ENCODE results near the gene SUFU. TPM values are rescaled to one million over a fixed set of nuclear protein-coding genes. Genes with fewer than 3 reads are reported as not detected.

SUFU gene
- total RNA-seq, 1 experiment from 2014 or later, result 2.7 TPM

DNA sequence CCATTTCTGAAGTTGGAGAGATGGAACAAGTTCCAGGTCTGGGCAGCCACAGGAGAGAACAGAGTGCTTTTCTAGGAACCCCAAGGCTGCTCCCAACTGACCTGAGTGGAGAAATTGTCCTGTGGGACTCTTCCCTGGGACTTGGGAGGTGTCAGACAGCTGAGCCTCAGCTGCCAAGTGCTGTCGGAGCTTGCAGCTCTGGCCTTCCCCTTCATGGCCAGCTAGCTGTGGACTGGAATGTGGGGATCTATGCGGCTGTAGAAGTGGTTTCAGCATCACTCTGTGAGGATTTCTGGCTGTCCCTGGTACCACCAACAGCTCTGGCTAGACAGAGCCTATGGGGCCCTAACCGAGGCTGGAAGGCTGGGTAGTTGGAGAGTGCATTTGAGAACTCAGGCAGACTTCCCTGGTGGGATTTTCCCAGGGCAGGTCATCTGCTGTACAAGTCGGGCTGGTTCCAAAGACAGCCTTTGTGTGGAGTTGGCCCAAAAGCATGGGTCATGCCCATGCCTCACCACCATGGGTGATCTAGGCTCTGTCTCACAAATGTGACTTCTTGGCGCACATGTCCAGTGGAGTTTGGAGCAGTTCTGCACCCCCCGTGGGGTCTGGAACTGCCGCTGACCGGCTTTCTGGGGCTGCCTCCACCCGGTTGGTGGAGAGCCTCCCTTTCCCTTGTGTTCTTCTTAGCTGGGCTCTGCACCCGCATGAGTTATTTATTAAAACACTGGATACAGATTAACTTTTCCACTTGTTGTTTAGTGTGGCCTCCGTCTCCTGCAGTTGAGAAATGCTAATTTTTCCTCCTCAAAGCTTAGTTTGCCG lies 10.9 kb downstream of the SUFU start:
- Histone ChIP-seq H3K27me3 (ENCODE audit: low read length) (no peaks in the 10 kb centered on the region), H3K4me2 (ENCODE audit: low read length) (no peak overlapping the region), H3K4me3 (ENCODE audit: low read length) (no peak overlapping the region), H3K9me2 (replicated peaks; ENCODE audit: low read length) (no peaks in the 10 kb centered on the region), H4K20me1 (ENCODE audit: low read length) (no peaks in the 10 kb centered on the region), H3K79me2 (ENCODE audit: low read length) (no peaks in the 10 kb centered on the region), H2AFZ (ENCODE audit: low read length) (no peak overlapping the region), H3K9me3 (ENCODE audit: low read length) (no peaks in the 10 kb centered on the region), H3K27ac (ENCODE audit: low read length) (no peak overlapping the region), H3K36me3 (ENCODE audit: low read depth, low read length) (no peaks in the 10 kb centered on the region; the same call in 1 of the 2 replicates), H3K4me1 (ENCODE audit: insufficient read depth, low read length) (peaks cover 5% of the 10 kb centered on the region), H3K9ac (ENCODE audit: low read length) (no peak overlapping the region), H3F3A (ENCODE audit: low read length, unreplicated experiment) (no peaks in the 10 kb centered on the region)
- ATAC-seq, result no peak
- intact Hi-C loops (cut with micrococcal nuclease), result no loop called here
- no TSS peak for BruUV-seq (replicated peaks)
- ChIA-PET POLR2A (ENCODE audit: unreplicated experiment) (no interaction called here), CTCF (no interaction called here)
- TF ChIP-seq, protein P1, sequence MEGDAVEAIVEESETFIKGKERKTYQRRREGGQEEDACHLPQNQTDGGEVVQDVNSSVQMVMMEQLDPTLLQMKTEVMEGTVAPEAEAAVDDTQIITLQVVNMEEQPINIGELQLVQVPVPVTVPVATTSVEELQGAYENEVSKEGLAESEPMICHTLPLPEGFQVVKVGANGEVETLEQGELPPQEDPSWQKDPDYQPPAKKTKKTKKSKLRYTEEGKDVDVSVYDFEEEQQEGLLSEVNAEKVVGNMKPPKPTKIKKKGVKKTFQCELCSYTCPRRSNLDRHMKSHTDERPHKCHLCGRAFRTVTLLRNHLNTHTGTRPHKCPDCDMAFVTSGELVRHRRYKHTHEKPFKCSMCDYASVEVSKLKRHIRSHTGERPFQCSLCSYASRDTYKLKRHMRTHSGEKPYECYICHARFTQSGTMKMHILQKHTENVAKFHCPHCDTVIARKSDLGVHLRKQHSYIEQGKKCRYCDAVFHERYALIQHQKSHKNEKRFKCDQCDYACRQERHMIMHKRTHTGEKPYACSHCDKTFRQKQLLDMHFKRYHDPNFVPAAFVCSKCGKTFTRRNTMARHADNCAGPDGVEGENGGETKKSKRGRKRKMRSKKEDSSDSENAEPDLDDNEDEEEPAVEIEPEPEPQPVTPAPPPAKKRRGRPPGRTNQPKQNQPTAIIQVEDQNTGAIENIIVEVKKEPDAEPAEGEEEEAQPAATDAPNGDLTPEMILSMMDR (conservative IDR thresholded peaks at IDR 0.05; ENCODE audit: low read depth, low read length), result no peak
- no peak for TF ChIP-seq EZH2 (IDR thresholded peaks at IDR 0.05; ENCODE audit: low read length, unreplicated experiment)
- DNase-seq, result no peak

DNA sequence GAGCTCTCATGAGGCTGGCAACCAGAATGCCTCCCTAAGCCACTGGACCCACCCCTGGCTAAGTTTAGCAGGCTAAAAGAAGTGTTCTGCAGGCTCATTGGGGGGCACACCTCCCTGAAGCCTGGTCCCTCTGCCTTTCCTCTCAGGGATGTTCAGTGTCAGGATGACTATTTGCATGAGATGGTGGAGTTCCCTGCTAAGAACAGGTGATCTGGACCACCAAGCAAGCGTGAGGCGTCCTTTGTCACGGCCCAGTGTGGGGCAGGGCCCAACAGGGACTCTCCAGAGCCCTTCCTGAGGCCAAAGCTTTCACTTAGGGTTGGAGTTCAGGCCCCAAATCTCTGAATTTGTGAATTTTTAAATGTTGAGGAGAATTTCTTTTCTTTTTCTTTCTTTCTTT lies 12.0 kb downstream of the SUFU start:
- no peak overlapping the region for H2AFZ ChIP-seq (ENCODE audit: low read length)
- H3K4me3 ChIP-seq (ENCODE audit: low read length), result no peak overlapping the region
- H3K36me3 ChIP-seq (ENCODE audit: low read depth, low read length), result no peaks in the 10 kb centered on the region; the same call in 1 of the 2 replicates
- H3K4me2 ChIP-seq (ENCODE audit: low read length), result no peak overlapping the region
- ATAC-seq (no peak), DNase-seq (no peak)
- H3K4me1 ChIP-seq (ENCODE audit: insufficient read depth, low read length), result no peaks in the 10 kb centered on the region
- no peaks in the 10 kb centered on the region for H4K20me1 ChIP-seq (ENCODE audit: low read length)
- H3K9me2 ChIP-seq (replicated peaks; ENCODE audit: low read length), result no peaks in the 10 kb centered on the region
- no peaks in the 10 kb centered on the region for H3F3A ChIP-seq (ENCODE audit: low read length, unreplicated experiment)
- intact Hi-C loops (cut with micrococcal nuclease), result no loop called here
- TF ChIP-seq EZH2 (IDR thresholded peaks at IDR 0.05; ENCODE audit: low read length, unreplicated experiment), result no peak
- no peak for TF ChIP-seq EZH2phosphoT487 (IDR thresholded peaks at IDR 0.05; ENCODE audit: borderline replicate concordance, low read length)
- TF ChIP-seq, protein P1 (conservative IDR thresholded peaks at IDR 0.05; ENCODE audit: low read depth, low read length), result no peak
- ChIA-PET CTCF (no interaction called here), POLR2A (ENCODE audit: unreplicated experiment) (no interaction called here)
- no TSS peak for BruUV-seq (replicated peaks)
- H3K9me3 ChIP-seq (ENCODE audit: low read length), result no peaks in the 10 kb centered on the region
- no peaks in the 10 kb centered on the region for H3K27me3 ChIP-seq (ENCODE audit: low read length)
- no peak overlapping the region for H3K27ac ChIP-seq (ENCODE audit: low read length)
- H3K9ac ChIP-seq (ENCODE audit: low read length), result no peak overlapping the region
- no peaks in the 10 kb centered on the region for H3K79me2 ChIP-seq (ENCODE audit: low read length)

DNA sequence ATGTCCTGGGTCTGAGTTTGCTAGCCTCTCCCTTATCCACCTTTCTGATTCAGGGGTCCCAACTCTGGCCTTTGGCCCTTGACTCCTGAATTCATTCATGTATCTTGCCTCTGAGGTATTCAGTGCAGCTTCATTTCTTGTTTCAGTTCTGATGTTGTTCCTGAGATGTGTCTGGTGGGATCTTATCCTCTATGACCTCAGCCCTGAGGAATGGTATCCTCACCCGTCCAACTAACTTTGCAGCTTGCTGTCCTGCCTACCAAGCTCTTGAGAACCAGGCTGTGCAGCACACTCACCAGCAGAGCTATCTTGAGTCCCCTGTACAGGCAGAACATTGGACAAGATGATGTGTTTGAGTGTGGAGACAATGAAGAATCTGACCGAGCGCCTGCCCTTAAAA lies 13.8 kb downstream of the SUFU start:
- no peak for ATAC-seq
- no peaks in the 10 kb centered on the region for H3K79me2 ChIP-seq (ENCODE audit: low read length)
- H3K9me2 ChIP-seq (replicated peaks; ENCODE audit: low read length), result no peaks in the 10 kb centered on the region
- no peaks in the 10 kb centered on the region for H3K9me3 ChIP-seq (ENCODE audit: low read length)
- H3F3A ChIP-seq (ENCODE audit: low read length, unreplicated experiment), result no peaks in the 10 kb centered on the region
- BruUV-seq (replicated peaks), result no TSS peak
- no peak overlapping the region for H3K9ac ChIP-seq (ENCODE audit: low read length)
- H3K36me3 ChIP-seq (ENCODE audit: low read depth, low read length), result no peaks in the 10 kb centered on the region
- POLR2A ChIA-PET (ENCODE audit: unreplicated experiment), result no interaction called here
- no peak overlapping the region for H3K4me2 ChIP-seq (ENCODE audit: low read length)
- CTCF ChIA-PET, result no interaction called here
- no peaks in the 10 kb centered on the region for H3K4me1 ChIP-seq (ENCODE audit: insufficient read depth, low read length)
- H3K27ac ChIP-seq (ENCODE audit: low read length), result no peak overlapping the region
- TF ChIP-seq, protein P1 (conservative IDR thresholded peaks at IDR 0.05; ENCODE audit: low read depth, low read length), result no peak
- TF ChIP-seq EZH2 (IDR thresholded peaks at IDR 0.05; ENCODE audit: low read length, unreplicated experiment) (no peak), EZH2phosphoT487 (IDR thresholded peaks at IDR 0.05; ENCODE audit: borderline replicate concordance, low read length) (no peak)
- intact Hi-C loops (cut with micrococcal nuclease), result no loop called here
- no peak overlapping the region for H3K4me3 ChIP-seq (ENCODE audit: low read length)
- no peak for DNase-seq
- no peak overlapping the region for H2AFZ ChIP-seq (ENCODE audit: low read length)
- H4K20me1 ChIP-seq (ENCODE audit: low read length), result no peaks in the 10 kb centered on the region
- no peaks in the 10 kb centered on the region for H3K27me3 ChIP-seq (ENCODE audit: low read length)
